NCI-H1048 (cell line): Measurements from ENCODE around the gene ZDHHC7.

Source experiments
- DNase-seq: peaks from one replicate; lab custom pipeline; 2025; lab: John Stamatoyannopoulos, UW

ZDHHC7 gene

DNA sequence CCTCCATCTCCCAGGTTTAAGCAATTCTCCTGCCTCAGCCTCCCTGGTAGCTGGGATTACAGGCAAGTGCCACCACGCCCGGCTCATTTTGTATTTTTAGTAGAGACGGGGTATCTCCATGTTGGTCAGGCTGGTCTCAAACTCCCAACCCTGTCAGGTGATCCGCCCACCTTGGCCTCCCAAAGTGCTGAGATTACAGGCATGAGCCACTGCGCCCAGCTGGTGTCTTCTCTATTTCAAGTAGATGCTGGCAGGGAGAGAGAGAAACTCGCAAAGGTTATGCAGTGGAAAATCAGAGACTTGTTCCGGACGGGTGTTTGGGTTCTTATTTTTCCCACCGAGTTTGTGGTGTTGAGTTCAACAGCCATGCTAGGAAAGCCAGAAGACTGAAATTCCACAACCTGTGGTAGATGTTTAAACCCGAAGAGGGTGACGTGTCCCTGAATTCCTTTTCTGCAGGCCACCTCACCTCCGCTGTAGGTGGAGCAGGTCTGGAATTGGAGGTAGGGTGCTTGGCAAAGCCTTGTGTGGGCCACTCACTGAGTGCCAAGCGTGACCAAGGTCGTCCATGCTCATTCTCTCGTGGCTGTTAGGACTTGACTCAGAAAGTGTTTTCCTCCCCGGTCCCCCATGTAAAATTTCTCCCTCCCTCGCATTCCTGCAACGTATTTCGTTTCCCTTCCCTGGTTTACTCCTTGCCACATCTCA, 7.3 kb upstream of the ZDHHC7 start:
- no peak for DNase-seq

DNA sequence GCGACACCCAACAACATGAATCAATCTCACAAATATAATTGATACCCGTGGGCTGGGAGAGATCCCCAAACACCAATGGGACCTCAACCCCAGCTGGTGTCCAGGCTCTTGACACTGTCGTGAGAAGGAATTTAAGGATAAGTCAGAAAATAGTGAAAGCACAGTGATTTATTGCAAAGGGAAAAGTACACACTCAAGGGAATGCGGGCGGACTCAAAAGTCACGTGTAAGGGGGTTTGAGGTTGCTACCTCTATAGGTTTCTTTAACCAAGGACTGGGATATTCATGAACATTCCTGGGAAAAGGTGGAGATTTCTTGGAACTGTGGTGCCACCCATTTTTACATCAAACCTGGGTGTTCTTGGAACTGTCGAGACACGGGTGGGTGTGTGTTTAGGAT, 6.3 kb upstream of the ZDHHC7 start:
- no peak for DNase-seq

GRCh38 chr16:85017151-85017550, 5.8 kb upstream of the ZDHHC7 start:
- DNase-seq, result no peak

- no peak for DNase-seq
Observed at GRCh38 chr16:85015481-85016187, 4.3 kb upstream of the ZDHHC7 start.

DNA sequence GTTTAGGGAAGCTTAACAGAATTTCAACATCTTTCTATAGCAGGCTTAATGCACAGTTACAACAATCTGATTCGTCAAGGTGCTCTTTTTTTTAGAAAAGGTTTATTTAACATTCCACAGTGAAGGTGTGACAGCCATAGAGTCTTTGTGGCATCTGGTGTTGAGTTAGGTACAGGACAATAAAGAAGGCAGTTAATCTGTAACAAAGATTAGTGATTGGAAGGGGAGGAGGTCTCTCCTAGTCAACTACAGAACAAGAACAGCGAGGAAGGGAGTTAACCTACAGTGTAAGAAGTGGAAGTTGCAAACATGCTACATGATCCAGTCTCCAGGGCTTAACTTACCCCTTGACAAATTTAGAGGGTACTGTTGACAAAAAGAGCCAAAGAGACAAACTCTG, 3.0 kb upstream of the ZDHHC7 start:
- no peak for DNase-seq

DNA sequence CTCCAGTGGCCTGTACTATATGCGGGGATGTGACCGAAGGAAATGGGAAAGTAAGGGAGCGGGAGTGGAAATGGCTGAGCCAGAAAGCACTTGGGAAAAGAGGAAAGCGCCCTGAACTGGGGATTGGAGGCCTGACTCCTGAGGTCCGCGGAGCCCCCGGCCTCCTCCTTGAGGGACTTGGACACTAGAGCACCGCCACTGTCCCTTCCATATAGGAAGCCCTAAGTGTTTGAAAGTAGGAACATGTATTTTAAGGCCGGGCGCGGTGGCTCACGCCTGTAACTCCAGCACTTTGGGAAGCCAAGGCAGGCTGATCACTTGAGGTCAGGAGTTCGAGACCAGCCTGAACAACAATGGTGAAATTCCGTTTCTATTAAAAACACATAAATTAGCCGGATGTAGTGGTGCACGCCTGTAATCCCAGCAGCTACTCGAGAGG, 530 bp upstream of the ZDHHC7 start:
- DNase-seq, result no peak

DNA sequence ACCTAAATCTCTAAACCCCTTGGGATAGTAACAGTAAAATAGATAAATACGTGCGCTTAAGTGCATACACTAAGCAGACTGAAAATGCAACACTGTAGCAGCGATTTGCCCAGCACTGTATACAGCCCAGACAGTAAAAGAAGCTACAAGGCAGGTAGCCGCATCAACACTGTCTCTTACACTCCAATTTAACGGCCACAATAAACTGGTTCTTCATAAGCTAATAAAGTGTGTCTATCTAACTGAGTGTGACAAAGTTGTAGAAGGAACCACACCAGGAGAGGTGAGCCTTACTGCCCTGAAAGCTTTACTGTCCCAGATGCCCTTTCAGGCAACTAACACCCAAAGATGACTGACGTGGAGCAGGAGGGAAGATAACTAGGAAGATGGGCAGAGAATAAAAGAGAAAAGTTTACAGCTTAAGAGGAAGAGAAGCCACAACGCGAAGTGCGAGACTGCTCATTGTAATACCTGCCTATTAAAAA, 847 bp downstream of the ZDHHC7 start:
- DNase-seq, result no peak

DNA sequence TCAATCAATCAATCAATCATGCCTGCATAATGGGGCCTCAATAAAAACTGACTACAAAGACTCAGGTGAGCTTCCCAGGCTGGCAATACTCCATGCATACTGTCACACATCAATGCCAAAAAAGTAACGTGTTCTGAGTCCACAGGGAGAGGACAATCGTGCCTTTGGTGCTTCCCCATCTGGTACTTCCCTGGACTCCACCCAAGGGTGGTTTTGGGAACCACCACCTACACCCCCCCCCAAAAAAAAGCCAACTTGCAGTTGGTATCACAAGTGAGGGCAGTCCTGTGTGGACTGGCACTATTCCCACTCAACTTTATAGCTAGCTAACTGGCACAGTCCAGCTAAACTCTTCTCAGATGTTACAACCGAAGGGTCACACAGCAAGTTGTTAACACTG, 3.1 kb downstream of the ZDHHC7 start:
- no peak for DNase-seq

GRCh38 chr16:85007496-85008214, 3.7 kb downstream of the ZDHHC7 start:
- no peak for DNase-seq

- DNase-seq, result no peak
Observed at GRCh38 chr16:85006639-85007038, 4.7 kb downstream of the ZDHHC7 start.

- DNase-seq, result no peak
Observed at GRCh38 chr16:85005285-85006069, 5.9 kb downstream of the ZDHHC7 start.

DNA sequence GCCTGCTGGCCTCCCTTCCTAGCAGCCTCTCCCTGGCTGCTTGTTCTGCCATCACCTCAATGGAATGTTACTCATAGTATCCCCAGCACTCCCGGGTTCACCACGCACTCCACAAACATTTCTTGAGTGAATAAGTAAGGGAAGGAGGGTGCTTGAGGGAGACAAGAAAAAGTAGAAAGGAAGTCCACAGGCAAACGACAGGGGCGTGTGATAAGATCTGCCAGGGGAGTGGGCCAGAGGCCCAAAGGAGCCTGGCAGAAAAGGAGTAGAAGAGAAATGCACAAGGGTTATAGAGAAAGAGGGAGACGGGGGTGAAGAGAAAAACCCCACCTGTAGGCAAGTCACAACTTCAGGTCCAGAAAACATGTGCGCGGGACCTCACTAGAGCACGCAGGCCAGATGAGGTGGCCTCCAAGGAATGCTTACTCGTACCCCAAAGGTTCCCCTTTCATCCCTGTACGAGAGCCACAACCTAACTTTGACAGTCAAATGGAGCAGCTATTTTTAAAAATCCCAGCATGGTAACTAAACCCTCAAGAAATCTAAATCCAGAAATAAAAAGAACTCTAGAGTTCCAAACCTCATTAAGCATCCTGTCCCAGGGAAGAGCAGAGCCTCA, 6.6 kb downstream of the ZDHHC7 start:
- DNase-seq, result no peak

DNA sequence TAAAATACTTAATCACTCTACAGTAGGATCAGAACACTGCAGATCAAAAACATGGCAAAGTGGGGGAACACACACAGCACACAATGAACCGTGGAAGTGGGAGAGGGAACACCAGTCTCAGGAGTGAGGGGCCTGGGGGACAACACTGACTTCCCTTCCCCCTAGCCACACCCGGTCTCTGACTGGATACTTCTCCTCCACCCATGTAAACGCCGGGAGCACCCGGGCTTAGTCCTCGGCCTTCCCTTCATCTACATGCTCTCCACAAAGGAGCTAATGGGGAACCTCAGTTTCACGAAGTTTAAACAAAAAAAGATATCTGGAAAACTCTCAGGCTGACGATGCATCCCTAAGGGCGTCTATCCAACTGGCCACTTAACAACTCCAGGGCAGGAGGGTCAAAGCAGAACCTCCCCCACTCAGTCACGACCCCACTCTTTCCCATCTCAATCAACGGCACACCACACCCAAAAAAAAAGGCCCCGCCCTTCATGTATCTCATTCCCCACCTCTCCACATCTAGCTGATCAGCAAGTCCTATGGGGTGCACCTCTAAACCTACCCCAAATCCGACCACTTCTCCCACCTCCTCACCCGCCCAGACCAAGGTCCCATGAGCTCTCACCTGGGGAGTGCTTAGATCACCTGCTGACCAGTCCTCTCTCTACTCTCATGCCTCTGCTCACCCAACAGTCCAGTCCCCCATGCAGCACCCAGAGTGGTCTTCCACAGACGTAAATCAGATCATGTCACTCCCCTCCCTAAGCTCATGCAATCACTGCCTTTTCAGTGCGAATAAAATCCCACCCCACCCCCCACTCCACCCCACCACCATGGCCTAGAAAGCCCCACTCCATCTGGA, 7.4 kb downstream of the ZDHHC7 start:
- DNase-seq, result no peak

DNA sequence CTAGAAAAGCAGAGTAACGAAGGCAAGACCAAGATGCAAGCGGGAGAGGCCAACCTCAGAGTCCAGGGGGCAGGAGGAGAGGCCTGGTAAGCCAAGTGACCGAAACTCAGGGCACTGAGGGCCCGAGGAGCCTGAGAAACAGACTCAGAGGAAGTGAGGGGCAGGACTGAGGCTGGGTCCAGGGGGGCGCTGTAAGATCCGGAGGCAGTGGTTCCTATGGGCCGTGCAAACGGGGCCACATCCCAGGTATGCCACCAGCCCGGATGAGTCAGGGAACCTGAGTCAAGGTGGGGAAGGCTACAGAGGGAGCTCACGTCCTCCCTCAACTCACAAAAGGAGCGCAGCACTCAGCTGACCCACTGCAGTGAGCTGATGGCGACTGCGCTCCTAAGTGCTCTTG, 8.3 kb downstream of the ZDHHC7 start:
- no peak for DNase-seq

DNA sequence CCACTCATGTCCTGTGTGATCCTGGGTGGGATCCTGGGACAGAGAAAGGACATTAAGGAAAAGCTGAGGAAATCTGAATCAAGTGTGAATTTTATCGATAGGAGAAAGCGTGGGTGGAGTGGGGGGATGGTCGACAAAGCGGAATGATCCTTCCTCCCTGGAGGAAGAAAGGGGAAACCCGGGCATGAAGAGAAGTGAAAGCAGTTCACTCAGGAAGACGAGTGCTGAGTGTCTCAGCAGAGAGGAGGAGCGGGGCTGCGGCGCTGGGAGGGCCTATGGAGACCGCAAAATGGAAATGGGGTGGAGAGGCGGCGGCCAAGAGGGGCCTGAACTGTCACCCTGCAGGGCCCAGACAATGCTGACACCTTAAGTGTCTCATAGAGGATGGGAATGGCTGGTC, 8.7 kb downstream of the ZDHHC7 start:
- DNase-seq, result no peak

- no peak for DNase-seq
Observed at GRCh38 chr16:85002099-85002541, 9.2 kb downstream of the ZDHHC7 start.

DNA sequence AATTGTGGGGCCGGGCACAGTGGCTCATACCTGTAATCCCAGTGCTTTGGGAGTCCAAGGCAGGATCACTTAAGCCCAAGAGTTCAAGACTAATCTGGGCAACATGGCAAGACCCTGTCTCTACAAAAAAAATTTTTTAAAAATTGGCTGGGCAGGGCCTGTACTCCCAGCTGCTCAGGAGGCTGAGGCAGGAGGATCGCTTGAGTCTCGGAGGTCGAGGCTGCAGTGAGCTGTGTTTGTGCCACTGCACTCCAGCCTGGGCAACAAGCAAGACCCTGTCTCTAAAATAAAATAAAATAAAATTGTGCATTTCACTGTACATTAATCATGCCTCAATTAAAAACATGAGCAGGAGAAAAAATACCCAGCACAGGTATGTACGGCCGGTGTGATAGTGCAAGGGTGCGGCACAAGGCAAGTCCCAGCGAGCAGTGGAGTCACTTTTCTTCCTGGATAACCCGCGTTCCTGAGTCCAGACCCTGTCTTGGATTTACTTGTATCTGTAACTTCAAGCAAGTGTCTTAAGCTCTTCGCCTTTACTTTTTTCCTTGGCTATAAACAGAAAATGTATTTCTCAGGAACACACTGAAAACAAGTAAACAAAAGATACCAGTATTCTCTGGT, 11.4 kb downstream of the ZDHHC7 start:
- no peak for DNase-seq

DNA sequence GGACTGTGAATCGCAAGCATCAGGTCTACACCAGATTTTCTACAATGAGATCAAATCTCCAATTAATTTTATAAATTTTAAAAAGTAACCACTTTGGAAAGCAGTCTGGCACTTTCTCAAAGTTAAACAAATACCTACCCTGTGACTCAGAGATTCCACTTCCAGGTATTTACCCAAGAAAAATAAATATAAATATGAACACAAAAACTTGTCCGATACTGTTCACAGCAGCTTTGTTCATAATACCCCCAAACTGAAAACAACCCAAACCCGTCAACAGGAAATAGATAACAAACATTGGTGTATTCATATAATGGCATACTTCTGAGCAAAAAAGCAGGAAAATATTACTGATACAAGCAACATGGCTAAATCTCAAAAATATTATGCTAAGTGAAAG, 12.1 kb downstream of the ZDHHC7 start:
- DNase-seq, result no peak

DNA sequence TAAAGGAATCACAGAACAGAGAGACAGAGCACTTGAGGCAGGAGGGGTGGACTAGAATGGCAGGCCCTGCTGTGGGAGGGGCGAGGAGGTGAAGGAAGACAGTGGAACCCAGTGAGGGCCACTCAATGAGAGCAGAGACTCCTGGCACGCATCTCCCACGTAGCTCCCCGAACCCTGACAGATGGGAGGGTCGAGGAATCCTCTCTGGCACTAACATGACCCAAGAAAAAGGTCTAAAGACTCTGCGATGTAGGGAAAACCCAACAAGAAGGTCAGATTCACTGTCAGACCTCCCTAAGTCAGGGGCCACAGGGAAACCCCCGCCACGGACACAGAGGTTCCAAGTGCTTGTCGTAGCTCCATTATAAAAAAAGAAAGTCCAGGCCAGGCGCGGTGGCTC, 15.0 kb downstream of the ZDHHC7 start:
- no peak for DNase-seq

- DNase-seq, result no peak
Observed at GRCh38 chr16:84995663-84996062, 15.7 kb downstream of the ZDHHC7 start.
